GM12874 (cell line): ENCODE measurements around the gene KIAA0753.

Source experiments
- TF ChIP-seq, protein P1 (sequence below): IDR thresholded peaks from 2 replicates; pipeline ENCODE4 v1.5.1; 2011; ENCODE audit warnings: low read depth, mild to moderate bottlenecking, control low read depth, low read length, moderate library complexity; ENCODE audit not compliant: insufficient read depth

The KIAA0753 gene

DNA sequence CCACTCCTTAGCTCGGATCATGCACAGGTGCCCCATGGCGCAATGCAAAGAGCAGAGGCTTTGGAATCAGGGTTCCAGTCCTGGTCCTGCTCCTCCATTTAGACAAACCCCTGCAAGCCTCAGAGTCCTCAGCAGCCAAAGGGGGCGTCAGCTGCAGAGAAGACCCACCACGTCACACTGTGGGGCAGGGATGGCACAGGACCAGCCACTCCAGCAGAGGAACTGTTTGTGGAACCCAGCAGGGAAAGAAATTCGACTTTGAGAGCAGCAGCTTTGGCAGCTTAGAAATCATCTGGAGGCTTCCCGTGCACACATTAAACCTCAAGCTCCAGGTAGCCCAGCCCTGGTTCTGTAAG lies 36.3 kb upstream of the KIAA0753 start:
- TF ChIP-seq, protein P1, sequence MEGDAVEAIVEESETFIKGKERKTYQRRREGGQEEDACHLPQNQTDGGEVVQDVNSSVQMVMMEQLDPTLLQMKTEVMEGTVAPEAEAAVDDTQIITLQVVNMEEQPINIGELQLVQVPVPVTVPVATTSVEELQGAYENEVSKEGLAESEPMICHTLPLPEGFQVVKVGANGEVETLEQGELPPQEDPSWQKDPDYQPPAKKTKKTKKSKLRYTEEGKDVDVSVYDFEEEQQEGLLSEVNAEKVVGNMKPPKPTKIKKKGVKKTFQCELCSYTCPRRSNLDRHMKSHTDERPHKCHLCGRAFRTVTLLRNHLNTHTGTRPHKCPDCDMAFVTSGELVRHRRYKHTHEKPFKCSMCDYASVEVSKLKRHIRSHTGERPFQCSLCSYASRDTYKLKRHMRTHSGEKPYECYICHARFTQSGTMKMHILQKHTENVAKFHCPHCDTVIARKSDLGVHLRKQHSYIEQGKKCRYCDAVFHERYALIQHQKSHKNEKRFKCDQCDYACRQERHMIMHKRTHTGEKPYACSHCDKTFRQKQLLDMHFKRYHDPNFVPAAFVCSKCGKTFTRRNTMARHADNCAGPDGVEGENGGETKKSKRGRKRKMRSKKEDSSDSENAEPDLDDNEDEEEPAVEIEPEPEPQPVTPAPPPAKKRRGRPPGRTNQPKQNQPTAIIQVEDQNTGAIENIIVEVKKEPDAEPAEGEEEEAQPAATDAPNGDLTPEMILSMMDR: no peak

DNA sequence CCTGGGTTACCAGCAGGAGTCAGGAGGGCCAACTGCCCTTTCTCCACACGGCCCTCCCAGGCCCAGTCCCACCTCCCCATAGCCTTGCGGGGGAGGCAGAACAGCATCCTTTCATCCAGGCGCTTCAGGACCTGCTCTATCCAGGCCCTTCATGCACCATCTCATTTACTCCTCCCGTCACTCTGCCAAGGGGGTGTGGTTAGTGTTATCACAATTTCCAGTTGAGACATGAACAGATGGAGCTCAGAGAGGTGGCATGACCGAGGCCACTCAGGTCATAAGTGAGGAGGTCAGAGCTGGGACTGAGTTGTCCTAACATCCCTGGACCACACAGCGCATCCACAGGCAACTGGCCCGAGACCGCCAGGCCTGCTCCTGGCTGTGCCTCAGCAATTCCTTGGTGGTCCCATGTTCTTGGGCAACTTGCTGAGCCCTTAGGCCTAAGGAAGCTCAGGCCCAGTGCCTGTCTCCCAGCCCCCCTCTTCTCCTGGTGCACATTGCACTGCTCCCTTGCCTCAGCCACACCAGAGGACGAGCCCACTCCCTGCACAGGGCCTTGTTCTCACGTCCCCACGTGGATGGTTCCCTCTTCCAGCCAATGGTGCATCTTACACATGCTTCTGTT lies 34.8 kb upstream of the KIAA0753 start:
- TF ChIP-seq, protein P1: no peak

DNA sequence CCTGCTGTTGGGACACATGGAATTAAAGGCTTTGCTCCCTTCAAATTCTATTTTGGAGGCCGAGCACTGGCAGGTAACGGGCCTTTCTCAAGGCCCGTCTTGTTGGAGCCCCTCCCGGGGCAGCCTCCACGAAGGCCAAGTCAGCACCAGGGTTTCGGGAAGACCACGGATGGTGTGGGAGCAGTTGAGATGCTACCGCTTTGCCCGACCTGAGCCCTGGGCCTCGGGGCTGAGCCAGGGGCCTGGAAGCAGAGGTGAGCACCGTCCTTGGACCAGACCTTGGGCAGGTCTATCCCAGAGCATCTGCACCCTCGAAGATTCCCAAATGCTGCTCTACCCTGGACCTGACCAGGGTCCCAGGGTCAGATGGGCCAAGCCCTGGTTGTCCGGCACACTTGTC lies 34.1 kb upstream of the KIAA0753 start:
- TF ChIP-seq, protein P1: no peak

DNA sequence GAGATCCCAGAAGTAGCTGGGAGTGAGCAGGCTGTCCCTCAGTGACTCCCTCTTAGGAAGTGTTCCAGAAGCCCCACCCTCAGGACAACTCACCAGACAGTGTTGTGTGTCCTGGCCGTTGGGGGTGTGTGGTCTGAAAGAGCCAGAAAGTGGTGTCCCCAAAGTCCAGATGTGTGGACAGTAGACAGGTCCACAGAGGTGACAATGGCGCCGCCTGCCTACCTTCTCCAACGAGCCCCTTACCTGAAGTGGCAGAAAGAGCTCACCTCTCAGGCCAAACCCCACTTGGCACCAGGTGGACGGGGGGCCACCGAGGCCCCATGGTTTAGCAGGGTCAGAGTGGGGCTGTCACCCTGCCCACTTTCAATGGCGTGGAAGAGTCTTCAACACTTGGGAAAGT lies 30.9 kb upstream of the KIAA0753 start:
- TF ChIP-seq, protein P1: no peak

DNA sequence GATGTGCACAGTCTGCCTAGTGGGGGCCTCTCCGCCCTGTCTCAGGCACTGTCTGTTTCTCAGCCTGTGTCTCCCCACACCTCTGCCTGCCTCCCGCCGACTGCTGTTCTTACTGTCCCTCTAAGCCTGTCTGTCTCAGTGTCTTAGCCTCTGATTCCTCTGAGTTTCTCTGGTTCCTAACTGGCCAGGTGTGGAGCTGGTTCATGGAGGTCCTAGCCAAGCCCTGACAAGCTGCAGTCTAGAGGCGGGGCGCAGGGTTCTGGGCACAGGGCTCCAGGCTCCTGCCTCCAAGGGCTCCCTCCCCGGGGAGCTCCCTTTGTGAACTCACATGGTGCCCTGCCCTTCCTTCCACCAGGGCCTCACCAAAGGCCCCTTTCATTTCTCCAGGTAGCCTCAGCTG lies 30.5 kb upstream of the KIAA0753 start:
- TF ChIP-seq, protein P1: no peak

DNA sequence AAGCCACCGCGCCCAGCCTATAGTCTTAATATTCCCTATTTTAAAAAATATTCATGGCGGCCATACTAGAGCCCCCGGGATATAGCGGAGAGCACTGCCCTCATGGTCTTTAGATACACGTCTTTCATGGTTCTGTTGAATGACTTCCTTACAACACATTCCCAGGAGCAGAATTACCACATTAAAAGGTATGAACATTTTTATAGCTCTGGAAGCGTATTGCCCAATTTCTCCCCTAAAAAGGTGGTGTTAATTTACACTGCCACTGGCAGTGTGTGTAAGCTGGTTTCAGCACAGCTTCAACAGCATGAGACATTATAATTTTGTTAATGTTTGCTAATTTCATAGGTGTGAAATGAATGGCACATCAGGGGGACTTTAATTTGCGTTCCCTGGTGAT lies 30.1 kb upstream of the KIAA0753 start:
- TF ChIP-seq, protein P1: no peak

DNA sequence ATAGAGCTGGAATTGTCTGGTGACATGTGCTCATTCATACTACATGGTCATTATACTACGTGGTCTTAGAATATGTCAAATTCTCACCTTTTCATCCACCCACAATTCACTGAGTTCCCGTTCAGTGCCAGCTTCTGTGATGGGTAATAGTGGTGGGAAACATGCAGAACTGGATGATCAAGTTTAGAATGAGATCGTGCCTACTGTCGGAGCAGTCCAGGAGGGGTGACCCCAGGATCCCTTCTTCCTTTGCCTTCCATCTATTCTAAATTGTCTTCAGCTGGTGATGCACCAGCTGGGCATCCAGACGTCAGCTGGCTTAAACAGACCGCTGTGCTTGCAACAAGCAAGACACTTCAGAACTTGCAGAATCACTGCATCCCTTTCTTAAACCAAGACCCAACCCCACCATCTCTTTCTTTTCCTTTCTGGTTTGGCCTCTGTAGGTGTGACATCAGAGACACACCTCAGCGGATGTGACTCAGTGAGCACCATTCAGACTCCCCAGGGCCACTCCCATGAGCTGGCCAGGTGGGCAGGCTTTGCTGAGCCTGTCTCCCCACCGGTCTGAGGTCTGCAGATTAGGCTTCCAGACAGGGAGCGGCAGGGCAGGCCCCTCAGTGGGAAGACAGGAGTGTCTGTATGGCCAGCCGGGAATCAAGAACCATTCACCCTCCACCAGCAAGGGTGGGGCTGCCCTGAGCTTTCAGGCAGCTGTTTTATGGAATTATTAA lies 29.1 kb upstream of the KIAA0753 start:
- TF ChIP-seq, protein P1: no peak
